OCI-LY7 (cell line): Measurements from ENCODE around the gene AGRN.

ENCODE experiments used
- EZH2phosphoT487 ChIP-seq: fragments of 200-600 bp; sonication (generic); IDR thresholded peaks from 2 replicates; pipeline ENCODE4 v1.6.1; 2018; ENCODE audit warnings: low read depth, borderline replicate concordance, mild to moderate bottlenecking, mixed run types, antibody characterized with exemption, low read length, moderate library complexity, mixed read lengths
- TF ChIP-seq, protein P1 (sequence below): fragments of 200-600 bp; sonication (generic); conservative IDR thresholded peaks from 2 replicates; pipeline ENCODE4 v1.5.1; 2014; ENCODE audit warnings: mild to moderate bottlenecking, antibody characterized with exemption, low read length, moderate library complexity, mixed read lengths

DNA sequence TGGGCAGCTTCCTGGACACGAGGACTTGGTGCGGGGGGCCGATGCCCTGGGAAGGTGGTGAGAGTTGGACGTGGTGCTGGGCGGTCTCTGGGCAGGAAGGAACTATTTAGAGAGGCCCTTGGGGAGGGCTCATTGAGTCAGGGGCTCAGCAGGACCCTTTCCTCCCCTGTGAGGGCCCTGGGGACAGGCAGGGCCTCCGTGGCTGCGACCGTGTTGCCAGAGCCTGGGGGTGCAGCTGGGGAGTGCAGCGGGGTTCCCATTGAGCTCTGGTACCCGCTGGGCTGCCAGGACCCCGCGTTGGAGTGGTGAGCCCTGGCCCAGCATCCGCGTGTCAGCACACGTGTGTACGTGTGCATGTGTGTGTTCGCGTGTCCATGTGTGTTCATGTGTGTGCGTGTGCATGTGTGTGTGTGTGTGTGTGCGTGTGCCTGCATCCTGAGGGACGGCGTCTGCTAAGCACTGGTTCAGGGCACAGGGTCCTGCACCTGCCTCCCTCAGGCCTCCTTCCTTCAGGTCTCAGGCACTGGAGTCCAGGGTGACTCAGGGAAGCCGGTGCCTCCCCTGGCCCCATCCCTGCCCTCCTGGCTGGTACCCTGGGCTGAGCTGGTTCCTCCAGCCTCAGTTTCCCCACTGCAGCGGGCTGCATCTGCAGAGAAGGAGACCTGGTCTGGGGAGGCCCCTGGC, 43.5 kb downstream of the AGRN start:
- TF ChIP-seq, protein P1, sequence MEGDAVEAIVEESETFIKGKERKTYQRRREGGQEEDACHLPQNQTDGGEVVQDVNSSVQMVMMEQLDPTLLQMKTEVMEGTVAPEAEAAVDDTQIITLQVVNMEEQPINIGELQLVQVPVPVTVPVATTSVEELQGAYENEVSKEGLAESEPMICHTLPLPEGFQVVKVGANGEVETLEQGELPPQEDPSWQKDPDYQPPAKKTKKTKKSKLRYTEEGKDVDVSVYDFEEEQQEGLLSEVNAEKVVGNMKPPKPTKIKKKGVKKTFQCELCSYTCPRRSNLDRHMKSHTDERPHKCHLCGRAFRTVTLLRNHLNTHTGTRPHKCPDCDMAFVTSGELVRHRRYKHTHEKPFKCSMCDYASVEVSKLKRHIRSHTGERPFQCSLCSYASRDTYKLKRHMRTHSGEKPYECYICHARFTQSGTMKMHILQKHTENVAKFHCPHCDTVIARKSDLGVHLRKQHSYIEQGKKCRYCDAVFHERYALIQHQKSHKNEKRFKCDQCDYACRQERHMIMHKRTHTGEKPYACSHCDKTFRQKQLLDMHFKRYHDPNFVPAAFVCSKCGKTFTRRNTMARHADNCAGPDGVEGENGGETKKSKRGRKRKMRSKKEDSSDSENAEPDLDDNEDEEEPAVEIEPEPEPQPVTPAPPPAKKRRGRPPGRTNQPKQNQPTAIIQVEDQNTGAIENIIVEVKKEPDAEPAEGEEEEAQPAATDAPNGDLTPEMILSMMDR: no peak
- TF ChIP-seq EZH2phosphoT487: no peak
